IMR-90 (cell line): ENCODE results near the gene TMPRSS15. TPM values are rescaled to one million over a fixed set of nuclear protein-coding genes. Genes with fewer than 3 reads are reported as not detected.

Source experiments
- ATAC-seq: fragments of 200-7000 bp; cut with Tn5 transposase; 2 replicates; pipeline ENCODE4 v1.9.1; 2020; ENCODE audit warnings: low read depth, mild to moderate bottlenecking, moderate library complexity
- BruUV-seq: library from RNA; stranded (reverse); fragments of 400-500 nt; replicated peaks from 2 replicates; lab custom pipeline; 2021; lab: Mats Ljungman, UMichigan
- CTCF ChIA-PET: fragments of 300-600 bp; formaldehyde crosslinking; extraction: SDS; loops from one replicate; lab custom pipeline; 2021; ENCODE audit warnings: antibody characterized with exemption; lab: Yijun Ruan, JAX
- POLR2A ChIA-PET: fragments of 300-600 bp; sonication (Branson Sonifier 250); formaldehyde crosslinking; loops from one replicate; lab custom pipeline; 2022; ENCODE audit warnings: antibody characterized with exemption; ENCODE audit not compliant: unreplicated experiment; lab: Charles Lee
- DNase-seq: peaks from one replicate; pipeline ENCODE4 v3.0.0; 2013
- H2AFZ ChIP-seq: replicated peaks from 2 replicates; pipeline ENCODE3; 2013; ENCODE audit warnings: low read length, mild to moderate bottlenecking; ENCODE audit not compliant: poor library complexity
- H2AK5ac ChIP-seq: 2 replicates; pipeline ENCODE4 v1.6.1; 2013; ENCODE audit warnings: low read depth, low read length, inconsistent platforms
- H2AK9ac ChIP-seq: replicated peaks from 2 replicates; pipeline ENCODE3; 2013; ENCODE audit warnings: mild to moderate bottlenecking, low read depth, low read length, moderate library complexity; ENCODE audit not compliant: poor library complexity
- H2BK120ac ChIP-seq: 2 replicates; pipeline ENCODE4 v1.6.1; 2013; ENCODE audit warnings: low read depth, low read length, inconsistent platforms
- H2BK15ac ChIP-seq: 3 replicates; pipeline ENCODE4 v1.6.1; 2013; ENCODE audit warnings: low read depth, low read length, inconsistent platforms
- H2BK20ac ChIP-seq: 2 replicates; pipeline ENCODE4 v1.6.1; 2013; ENCODE audit warnings: low read depth, mild to moderate bottlenecking, inconsistent platforms, low read length, moderate library complexity
- H2BK5ac ChIP-seq: 2 replicates; pipeline ENCODE4 v1.6.1; 2013; ENCODE audit warnings: mild to moderate bottlenecking, low read depth, low read length, inconsistent platforms; ENCODE audit not compliant: poor library complexity, severe bottlenecking
- H3K14ac ChIP-seq: replicated peaks from 2 replicates; pipeline ENCODE4 v1.6.1; 2013; ENCODE audit warnings: low read depth, low read length, inconsistent platforms
- H3K18ac ChIP-seq: 2 replicates; pipeline ENCODE4 v1.6.1; 2013; ENCODE audit warnings: low read depth, low read length, control low read depth
- H3K23ac ChIP-seq: 2 replicates; pipeline ENCODE4 v1.6.1; 2013; ENCODE audit warnings: low read depth, low read length, inconsistent platforms
- H3K27ac ChIP-seq: 2 replicates; pipeline ENCODE4 v1.5.1; 2013; ENCODE audit warnings: mild to moderate bottlenecking, control low read depth, low read length; ENCODE audit not compliant: insufficient read depth
- H3K27me3 ChIP-seq: 2 replicates; pipeline ENCODE4 v1.6.1; 2013; ENCODE audit warnings: low read length; ENCODE audit not compliant: control insufficient read depth, insufficient read depth
- H3K36me3 ChIP-seq: 2 replicates; pipeline ENCODE4 v1.6.1; 2013; ENCODE audit warnings: low read length, mixed read lengths; ENCODE audit not compliant: control insufficient read depth, insufficient read depth
- H3K4ac ChIP-seq: 2 replicates; pipeline ENCODE4 v1.6.1; 2013; ENCODE audit warnings: low read depth, low read length, inconsistent platforms
- H3K4me1 ChIP-seq: 2 replicates; pipeline ENCODE4 v1.6.1; 2013; ENCODE audit warnings: low read length, mixed read lengths; ENCODE audit not compliant: control insufficient read depth, insufficient read depth
- H3K4me2 ChIP-seq: 2 replicates; pipeline ENCODE4 v1.6.1; 2013; ENCODE audit warnings: low read depth, mild to moderate bottlenecking, control low read depth, low read length, moderate library complexity
- H3K4me3 ChIP-seq: 2 replicates; pipeline ENCODE4 v1.5.1; 2013; ENCODE audit warnings: low read depth, mild to moderate bottlenecking, control low read depth, low read length, moderate library complexity; ENCODE audit not compliant: insufficient read depth
- H3K56ac ChIP-seq: 2 replicates; pipeline ENCODE4 v1.6.1; 2013; ENCODE audit warnings: low read length, inconsistent platforms; ENCODE audit not compliant: insufficient read depth; ENCODE audit errors: extremely low read depth
- H3K79me1 ChIP-seq, 2 experiments: 2 replicates each; pipeline ENCODE4 v1.6.1; 2013; ENCODE audit warnings: low read length in 2 of 2, inconsistent platforms in 1 of 2, low read depth in 1 of 2
- H3K9ac ChIP-seq: 2 replicates; pipeline ENCODE4 v1.6.1; 2013; ENCODE audit warnings: low read depth, low read length, control low read depth
- H3K9me1 ChIP-seq: 2 replicates; pipeline ENCODE4 v1.6.1; 2013; ENCODE audit warnings: low read length, inconsistent platforms; ENCODE audit not compliant: insufficient read depth
- H3K9me3 ChIP-seq: 2 replicates; pipeline ENCODE4 v1.6.1; 2013; ENCODE audit warnings: low read length; ENCODE audit not compliant: control insufficient read depth, insufficient read depth
- H4K20me1 ChIP-seq: 2 replicates; pipeline ENCODE4 v1.6.1; 2013; ENCODE audit warnings: low read length, inconsistent platforms; ENCODE audit not compliant: insufficient read depth
- H4K5ac ChIP-seq: 2 replicates; pipeline ENCODE4 v1.6.1; 2013; ENCODE audit warnings: mild to moderate bottlenecking, low read depth, low read length, control low read depth
- H4K8ac ChIP-seq, 2 experiments: 2 replicates each; pipeline ENCODE4 v1.6.1; 2013; ENCODE audit warnings: low read depth in 2 of 2, low read length in 2 of 2, control low read depth in 1 of 2, inconsistent platforms in 1 of 2
- H4K91ac ChIP-seq: 2 replicates; pipeline ENCODE4 v1.6.1; 2013; ENCODE audit warnings: low read depth, low read length, inconsistent platforms; ENCODE audit not compliant: insufficient read depth
- BHLHE40 ChIP-seq: fragments of 150-350 bp; IDR thresholded peaks from 2 replicates; pipeline ENCODE4 v1.6.1; 2016; ENCODE audit warnings: mild to moderate bottlenecking, low read depth, low read length
- CEBPB ChIP-seq: IDR thresholded peaks from 2 replicates; pipeline ENCODE4 v1.6.1; 2012; ENCODE audit warnings: low read depth, low read length, improper control_type of control experiment
- CHD1 ChIP-seq: IDR thresholded peaks from 2 replicates; pipeline ENCODE4 v1.6.1; 2012; ENCODE audit warnings: low read depth, low read length, improper control_type of control experiment
- FOS ChIP-seq: fragments of 150-350 bp; IDR thresholded peaks from 2 replicates; pipeline ENCODE4 v1.6.1; 2016; ENCODE audit warnings: low read depth, low read length
- MAFK ChIP-seq: IDR thresholded peaks from 2 replicates; pipeline ENCODE4 v1.6.1; 2012; ENCODE audit warnings: low read depth, low read length, improper control_type of control experiment
- MAZ ChIP-seq: IDR thresholded peaks from 2 replicates; pipeline ENCODE4 v1.6.1; 2012; ENCODE audit warnings: low read depth, mild to moderate bottlenecking, low read length, improper control_type of control experiment, moderate library complexity, borderline replicate concordance
- MXI1 ChIP-seq: IDR thresholded peaks from 2 replicates; pipeline ENCODE4 v1.6.1; 2012; ENCODE audit warnings: low read depth, mild to moderate bottlenecking, low read length, moderate library complexity, borderline replicate concordance
- NFE2L2 ChIP-seq: fragments of 150-350 bp; IDR thresholded peaks from 2 replicates; pipeline ENCODE4 v1.6.1; 2016; ENCODE audit warnings: low read depth, mild to moderate bottlenecking, low read length
- POLR2A ChIP-seq: IDR thresholded peaks from 2 replicates; pipeline ENCODE4 v1.6.1; 2012; ENCODE audit warnings: mild to moderate bottlenecking, low read depth, low read length
- RAD21 ChIP-seq: IDR thresholded peaks from 2 replicates; pipeline ENCODE4 v1.6.1; 2012; ENCODE audit warnings: low read length, improper control_type of control experiment
- RCOR1 ChIP-seq: IDR thresholded peaks from 2 replicates; pipeline ENCODE4 v1.6.1; 2012; ENCODE audit warnings: mild to moderate bottlenecking, low read length, improper control_type of control experiment; ENCODE audit not compliant: insufficient replicate concordance
- RFX5 ChIP-seq: IDR thresholded peaks from 2 replicates; pipeline ENCODE4 v1.8.0; 2012; ENCODE audit warnings: low read depth, mild to moderate bottlenecking, low read length, moderate library complexity
- SMC3 ChIP-seq: fragments of 150-350 bp; IDR thresholded peaks from 2 replicates; pipeline ENCODE4 v1.6.1; 2016; ENCODE audit warnings: low read depth, mild to moderate bottlenecking, antibody characterized with exemption, low read length, moderate library complexity
- WGBS, 2 experiments: methylation state at CpG; one replicate each; pipeline versions ENCODE4 v1.1.5 to v1.1.7; 2013; ENCODE audit warnings: missing lambda C conversion rate in 2 of 2; ENCODE audit not compliant: insufficient read length in 1 of 2; ENCODE audit errors: extremely low coverage in 2 of 2; 5-methylcytosine and 5-hydroxymethylcytosine counted together
- dilution Hi-C: fragments of 300-500 bp; cut with HindIII; formaldehyde crosslinking; loops from one replicate; pipeline ENCODE4 v1.14.3; 2018; ENCODE audit warnings: low sequenced_read_pairs; ENCODE audit not compliant: unreplicated experiment
- in situ Hi-C: fragments of 300-500 bp; cut with MboI; formaldehyde crosslinking; loops from 3 replicates; pipeline ENCODE4 v1.14.3; 2019; ENCODE audit warnings: low sequenced_read_pairs, inconsistent platforms, mixed read lengths
- intact Hi-C: fragments of 100-400 bp; cut with micrococcal nuclease; formaldehyde crosslinking; loops from 2 replicates; pipeline ENCODE4 v1.10.0; 2022
- polyA plus RNA-seq, 3 experiments: library from polyadenylated mRNA; depleted of rRNA; stranded (reverse); fragments of >200 nt; gene quantifications; 2 replicates each; pipeline ENCODE4 v1.2.3, GENCODE V29; 2012; ENCODE audit warnings: low replicate concordance in 1 of 3
- total RNA-seq: library from RNA; depleted of rRNA; stranded (reverse); fragments of >200 nt; gene quantifications from 2 replicates; pipeline ENCODE4 v1.2.3, GENCODE V29; 2012
- TF ChIP-seq, protein P1 (sequence below): conservative IDR thresholded peaks from 2 replicates; pipeline ENCODE4 v1.5.1; 2012; ENCODE audit warnings: mild to moderate bottlenecking, low read depth, low read length, improper control_type of control experiment
- TF ChIP-seq, protein P2 (sequence below): fragments of 150-350 bp; IDR thresholded peaks from 2 replicates; pipeline ENCODE4 v1.6.1; 2016; ENCODE audit warnings: low read depth, mild to moderate bottlenecking, low read length, moderate library complexity, borderline replicate concordance
- TF ChIP-seq, protein P3 (sequence below): fragments of 150-350 bp; IDR thresholded peaks from 2 replicates; pipeline ENCODE4 v1.6.1; 2017; ENCODE audit warnings: mild to moderate bottlenecking, antibody characterized with exemption, low read length, low read depth

Gene TMPRSS15
- total and polyA plus RNA-seq, 2 of the 4 experiments (the other 2 are of a cell fraction) = not detected

DNA sequence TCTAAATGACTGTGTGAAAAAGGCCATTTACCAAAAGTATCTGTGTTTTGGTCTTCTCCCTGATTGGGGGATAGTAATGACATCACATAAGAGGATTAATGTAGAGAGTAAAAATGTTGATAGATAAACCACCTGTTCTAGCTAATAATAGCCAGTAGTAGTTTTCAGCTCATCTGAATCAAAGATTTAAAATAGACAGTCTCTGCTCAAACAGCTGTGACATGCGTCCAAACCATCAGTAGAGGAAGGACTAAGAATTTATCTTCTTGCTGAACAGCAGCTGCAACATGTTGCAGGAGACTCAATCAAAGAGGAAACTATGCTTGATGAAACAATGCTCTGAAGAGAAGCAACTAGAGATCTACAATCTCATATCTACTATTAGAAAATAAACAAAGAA, 21.4 kb downstream of the TMPRSS15 start:
- intact Hi-C loops = no loop called here
- no peak overlapping the region for H3K27ac ChIP-seq

More for the DNA sequence above, 21.4 kb downstream of the TMPRSS15 start:
- in situ Hi-C loops = no loop called here
- Histone ChIP-seq H2AFZ (no peak overlapping the region), H3K4ac (no peak overlapping the region), H3K18ac (no peak overlapping the region), H3K4me2 (no peak overlapping the region), H4K91ac (no peak overlapping the region), H2BK15ac (no peak overlapping the region), H2AK9ac (no peak overlapping the region), H3K56ac (no peak overlapping the region), H3K9ac (no peak overlapping the region), H3K79me1 (no peaks in the 10 kb centered on the region), H3K9me3 (no peaks in the 10 kb centered on the region), H3K36me3 (no peaks in the 10 kb centered on the region), H3K4me3 (no peak overlapping the region), H3K14ac (no peak overlapping the region), H3K23ac (no peak overlapping the region), H3K27me3 (no peaks in the 10 kb centered on the region), H2BK20ac (no peak overlapping the region), H4K5ac (no peak overlapping the region), H4K8ac (no peak overlapping the region), H2BK120ac (no peak overlapping the region), H4K20me1 (no peaks in the 10 kb centered on the region), H2AK5ac (no peak overlapping the region), H2BK5ac (no peak overlapping the region), H3K4me1 (no peaks in the 10 kb centered on the region), H3K9me1 (no peaks in the 10 kb centered on the region)
- BruUV-seq = no TSS peak
- no CpG with 5 or more reads among the region's 1 CpG for WGBS, 2 experiments
- no peak for ATAC-seq
- CTCF ChIA-PET = no interaction called here
- POLR2A ChIA-PET = no interaction called here
- DNase-seq = no peak
- TF ChIP-seq CHD1 (no peak), RCOR1 (no peak), BHLHE40 (no peak), RFX5 (no peak), SMC3 (no peak), CEBPB (no peak), MAFK (no peak), MAZ (no peak), FOS (no peak), POLR2A (no peak), NFE2L2 (no peak), MXI1 (no peak), RAD21 (no peak)
- TF ChIP-seq, protein P1, sequence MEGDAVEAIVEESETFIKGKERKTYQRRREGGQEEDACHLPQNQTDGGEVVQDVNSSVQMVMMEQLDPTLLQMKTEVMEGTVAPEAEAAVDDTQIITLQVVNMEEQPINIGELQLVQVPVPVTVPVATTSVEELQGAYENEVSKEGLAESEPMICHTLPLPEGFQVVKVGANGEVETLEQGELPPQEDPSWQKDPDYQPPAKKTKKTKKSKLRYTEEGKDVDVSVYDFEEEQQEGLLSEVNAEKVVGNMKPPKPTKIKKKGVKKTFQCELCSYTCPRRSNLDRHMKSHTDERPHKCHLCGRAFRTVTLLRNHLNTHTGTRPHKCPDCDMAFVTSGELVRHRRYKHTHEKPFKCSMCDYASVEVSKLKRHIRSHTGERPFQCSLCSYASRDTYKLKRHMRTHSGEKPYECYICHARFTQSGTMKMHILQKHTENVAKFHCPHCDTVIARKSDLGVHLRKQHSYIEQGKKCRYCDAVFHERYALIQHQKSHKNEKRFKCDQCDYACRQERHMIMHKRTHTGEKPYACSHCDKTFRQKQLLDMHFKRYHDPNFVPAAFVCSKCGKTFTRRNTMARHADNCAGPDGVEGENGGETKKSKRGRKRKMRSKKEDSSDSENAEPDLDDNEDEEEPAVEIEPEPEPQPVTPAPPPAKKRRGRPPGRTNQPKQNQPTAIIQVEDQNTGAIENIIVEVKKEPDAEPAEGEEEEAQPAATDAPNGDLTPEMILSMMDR = no peak
- TF ChIP-seq, protein P2, sequence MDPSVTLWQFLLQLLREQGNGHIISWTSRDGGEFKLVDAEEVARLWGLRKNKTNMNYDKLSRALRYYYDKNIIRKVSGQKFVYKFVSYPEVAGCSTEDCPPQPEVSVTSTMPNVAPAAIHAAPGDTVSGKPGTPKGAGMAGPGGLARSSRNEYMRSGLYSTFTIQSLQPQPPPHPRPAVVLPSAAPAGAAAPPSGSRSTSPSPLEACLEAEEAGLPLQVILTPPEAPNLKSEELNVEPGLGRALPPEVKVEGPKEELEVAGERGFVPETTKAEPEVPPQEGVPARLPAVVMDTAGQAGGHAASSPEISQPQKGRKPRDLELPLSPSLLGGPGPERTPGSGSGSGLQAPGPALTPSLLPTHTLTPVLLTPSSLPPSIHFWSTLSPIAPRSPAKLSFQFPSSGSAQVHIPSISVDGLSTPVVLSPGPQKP = no peak
- TF ChIP-seq, protein P3, sequence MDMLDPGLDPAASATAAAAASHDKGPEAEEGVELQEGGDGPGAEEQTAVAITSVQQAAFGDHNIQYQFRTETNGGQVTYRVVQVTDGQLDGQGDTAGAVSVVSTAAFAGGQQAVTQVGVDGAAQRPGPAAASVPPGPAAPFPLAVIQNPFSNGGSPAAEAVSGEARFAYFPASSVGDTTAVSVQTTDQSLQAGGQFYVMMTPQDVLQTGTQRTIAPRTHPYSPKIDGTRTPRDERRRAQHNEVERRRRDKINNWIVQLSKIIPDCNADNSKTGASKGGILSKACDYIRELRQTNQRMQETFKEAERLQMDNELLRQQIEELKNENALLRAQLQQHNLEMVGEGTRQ = no peak
- dilution Hi-C loops = no loop called here
